Prostate gland (tissue), 2 donors: ENCODE data around the gene MRM3. TPM values are rescaled to one million over a fixed set of nuclear protein-coding genes. Genes with fewer than 3 reads are reported as not detected.

ENCODE experiments used
- DNase-seq: peaks from one replicate; pipeline ENCODE4 v3.0.0-alpha.2; 2019; ENCODE audit warnings: low spot score
- H3K27ac ChIP-seq, 2 donors: fragments of 200-600 bp; sonication (generic); 2 replicates each; pipeline ENCODE4 v1.5.1; 2017 to 2019
- H3K27me3 ChIP-seq: fragments of 200-600 bp; sonication (generic); replicated peaks from 2 replicates; pipeline ENCODE4 v1.5.1; 2019; ENCODE audit not compliant: insufficient read depth
- H3K36me3 ChIP-seq, 2 donors: fragments of 200-600 bp; sonication (generic); 1 replicate in 1 of 2; 2 replicates in 1 of 2; pipeline versions ENCODE4 v1.5.1 to v1.8.1; 2017 to 2019
- H3K4me1 ChIP-seq: fragments of 200-600 bp; sonication (generic); replicated peaks from 2 replicates; pipeline ENCODE4 v1.5.1; 2019
- H3K4me3 ChIP-seq, 2 donors: fragments of 200-600 bp; sonication (generic); 2 replicates each; pipeline ENCODE4 v1.5.1; 2017 to 2019
- H3K9me3 ChIP-seq: fragments of 200-600 bp; sonication (generic); 2 replicates; pipeline ENCODE4 v1.5.1; 2017
- POLR2A ChIP-seq: fragments of 450-650 bp; IDR thresholded peaks from one replicate; pipeline ENCODE4 v1.6.1; 2016; ENCODE audit warnings: antibody characterized with exemption, mild to moderate bottlenecking
- POLR2AphosphoS5 ChIP-seq: sonication (generic); formaldehyde crosslinking; IDR thresholded peaks from one replicate; pipeline ENCODE4 v1.6.1; 2017; ENCODE audit warnings: antibody characterized with exemption
- WGBS: methylation state at CpG from one replicate; pipeline ENCODE4 v1.1.5; 2018; 5-methylcytosine and 5-hydroxymethylcytosine counted together
- intact Hi-C: fragments of 100-400 bp; cut with DNase I; formaldehyde crosslinking; loops from one replicate; pipeline ENCODE4 v1.14.2; 2022
- total RNA-seq, 2 donors: library from RNA; depleted of rRNA; stranded (reverse); fragments of >200 nt; gene quantifications; one replicate each; pipeline ENCODE4 v1.1.0, GENCODE V29; 2016
- TF ChIP-seq, protein P1 (sequence below), 4 experiments: fragments of 200-600 bp in 2 of 4; fragments of 450-650 bp in 2 of 4; sonication (generic) in 2 of 4; IDR thresholded peaks; 1 replicate in 3 of 4; 2 replicates in 1 of 4; pipeline ENCODE4 v1.5.1; 2016 to 2019; ENCODE audit warnings: antibody characterized with exemption in 4 of 4, mild to moderate bottlenecking in 2 of 4, moderate library complexity in 2 of 4

The MRM3 gene
- total RNA-seq, 2 donors from 2014 or later = 15.1 to 22.3 TPM

DNA sequence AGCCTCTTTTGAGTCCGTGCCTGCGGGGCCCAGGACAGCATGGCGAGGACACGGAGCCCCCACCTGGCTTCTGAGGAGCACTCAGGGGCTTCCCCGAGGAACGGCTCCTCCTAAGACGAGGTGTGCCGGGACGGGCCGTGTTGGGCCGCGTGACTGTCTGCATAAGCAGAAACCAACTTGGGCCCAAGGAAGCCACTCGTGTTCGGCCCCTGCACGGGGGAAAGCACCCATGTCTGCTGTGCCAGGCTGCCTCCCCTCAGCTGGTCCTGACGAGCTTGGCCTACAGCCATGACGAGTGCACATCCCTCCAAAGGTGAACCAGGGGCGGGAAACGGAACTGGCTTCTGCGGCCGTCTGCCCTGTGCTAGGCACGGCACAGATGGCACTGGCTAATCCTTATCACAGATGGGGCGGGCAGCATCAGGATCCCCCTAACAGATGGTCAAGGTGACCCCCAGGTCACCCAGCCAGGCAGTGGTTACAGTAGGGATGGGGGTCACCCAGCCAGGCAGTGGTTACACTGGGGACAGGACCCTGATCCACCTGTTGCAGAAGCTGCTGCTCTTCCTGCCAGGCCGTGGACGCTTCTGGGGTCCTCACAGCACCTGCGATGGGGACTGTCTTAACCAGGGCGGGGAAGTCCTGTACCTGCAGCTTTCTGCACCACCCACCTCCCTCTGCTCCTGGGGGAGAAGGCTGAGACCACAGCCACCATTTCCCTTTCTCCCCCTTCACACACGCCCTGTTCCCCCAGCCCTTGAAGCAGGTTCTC is 25.6 kb downstream of the MRM3 start:
- no peaks in the 10 kb centered on the region for H3K27me3 ChIP-seq
- 86% methylated on average over 21 of the region's 28 CpGs for WGBS
- no peak overlapping the region for H3K4me3 ChIP-seq
- no peak for DNase-seq
- intact Hi-C loops = no loop called here
- no peaks in the 10 kb centered on the region for H3K4me1 ChIP-seq
- TF ChIP-seq, protein P1, sequence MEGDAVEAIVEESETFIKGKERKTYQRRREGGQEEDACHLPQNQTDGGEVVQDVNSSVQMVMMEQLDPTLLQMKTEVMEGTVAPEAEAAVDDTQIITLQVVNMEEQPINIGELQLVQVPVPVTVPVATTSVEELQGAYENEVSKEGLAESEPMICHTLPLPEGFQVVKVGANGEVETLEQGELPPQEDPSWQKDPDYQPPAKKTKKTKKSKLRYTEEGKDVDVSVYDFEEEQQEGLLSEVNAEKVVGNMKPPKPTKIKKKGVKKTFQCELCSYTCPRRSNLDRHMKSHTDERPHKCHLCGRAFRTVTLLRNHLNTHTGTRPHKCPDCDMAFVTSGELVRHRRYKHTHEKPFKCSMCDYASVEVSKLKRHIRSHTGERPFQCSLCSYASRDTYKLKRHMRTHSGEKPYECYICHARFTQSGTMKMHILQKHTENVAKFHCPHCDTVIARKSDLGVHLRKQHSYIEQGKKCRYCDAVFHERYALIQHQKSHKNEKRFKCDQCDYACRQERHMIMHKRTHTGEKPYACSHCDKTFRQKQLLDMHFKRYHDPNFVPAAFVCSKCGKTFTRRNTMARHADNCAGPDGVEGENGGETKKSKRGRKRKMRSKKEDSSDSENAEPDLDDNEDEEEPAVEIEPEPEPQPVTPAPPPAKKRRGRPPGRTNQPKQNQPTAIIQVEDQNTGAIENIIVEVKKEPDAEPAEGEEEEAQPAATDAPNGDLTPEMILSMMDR (IDR thresholded peaks at IDR 0.05) = no peak
- TF ChIP-seq POLR2A (no peak), POLR2AphosphoS5 (no peak)
- no peaks in the 10 kb centered on the region for H3K9me3 ChIP-seq
- no peak overlapping the region for H3K27ac ChIP-seq
- no peaks in the 10 kb centered on the region for H3K36me3 ChIP-seq

GRCh38 chr17:811051-811784 is 29.1 kb downstream of the MRM3 start:
- no peaks in the 10 kb centered on the region for H3K9me3 ChIP-seq
- WGBS = 72% methylated on average over 29 of the region's 29 CpGs
- no peaks in the 10 kb centered on the region for H3K4me1 ChIP-seq
- H3K4me3 ChIP-seq = no peak overlapping the region
- intact Hi-C loops = no loop called here
- H3K27me3 ChIP-seq = no peaks in the 10 kb centered on the region
- TF ChIP-seq, protein P1 (IDR thresholded peaks at IDR 0.05) = no peak
- TF ChIP-seq POLR2A = no peak
- TF ChIP-seq POLR2AphosphoS5 = no peak
- no peaks in the 10 kb centered on the region for H3K36me3 ChIP-seq
- no peak overlapping the region for H3K27ac ChIP-seq
- DNase-seq = no peak

DNA sequence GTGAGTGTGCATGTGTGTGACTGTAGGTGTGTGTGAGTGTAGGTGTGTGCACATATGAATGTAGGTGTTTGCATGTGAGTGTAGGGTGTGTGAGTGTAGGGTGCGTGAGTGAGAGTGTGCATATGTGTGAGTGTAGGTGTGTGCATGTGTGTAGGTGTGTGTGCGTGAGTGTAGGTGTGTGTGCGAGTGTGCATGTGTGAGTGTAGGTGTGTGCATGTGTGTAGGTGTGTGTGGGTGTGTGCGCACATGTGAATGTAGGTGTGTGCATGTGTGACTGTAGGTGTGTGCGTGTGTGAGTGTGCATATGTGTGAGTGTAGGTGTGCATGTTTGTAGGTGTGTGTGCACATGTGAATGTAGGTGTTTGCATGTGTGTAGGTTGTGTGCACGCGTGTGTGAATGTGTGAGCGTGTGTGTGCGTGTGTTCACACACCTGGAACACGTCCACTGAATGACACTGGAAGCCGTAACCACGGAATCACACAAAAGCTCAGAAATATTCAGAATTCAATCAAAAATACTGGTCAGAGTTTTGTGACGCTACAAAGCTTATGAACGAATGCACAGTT is 30.6 kb downstream of the MRM3 start:
- H3K27ac ChIP-seq = no peak overlapping the region
- DNase-seq = no peak
- H3K4me1 ChIP-seq = no peaks in the 10 kb centered on the region
- H3K4me3 ChIP-seq = no peak overlapping the region
- no peaks in the 10 kb centered on the region for H3K27me3 ChIP-seq
- 92% methylated on average over 14 of the region's 14 CpGs for WGBS
- H3K9me3 ChIP-seq = no peaks in the 10 kb centered on the region
- intact Hi-C loops = no loop called here
- no peaks in the 10 kb centered on the region for H3K36me3 ChIP-seq
- TF ChIP-seq POLR2AphosphoS5 = no peak
- no peak for TF ChIP-seq POLR2A
- TF ChIP-seq, protein P1 (IDR thresholded peaks at IDR 0.05) = no peak

DNA sequence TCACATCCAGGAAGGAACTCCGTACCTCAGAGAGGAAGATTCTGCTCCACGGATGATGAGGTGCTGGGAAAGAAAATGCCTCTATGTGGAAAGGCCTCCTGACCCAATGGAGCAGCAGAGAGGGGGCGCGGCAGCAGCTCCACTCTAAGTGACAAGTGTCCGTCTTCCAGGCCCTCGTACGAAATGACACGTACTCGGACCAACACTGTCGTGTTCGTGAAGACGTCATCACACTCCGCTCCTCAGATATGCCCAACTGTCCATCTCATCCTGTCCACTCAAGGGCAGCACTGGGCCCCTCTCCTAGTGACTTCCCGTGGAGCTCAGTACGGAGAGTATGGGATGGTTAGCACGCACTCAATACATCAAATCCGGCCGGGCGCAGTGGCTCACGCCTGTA is 32.2 kb downstream of the MRM3 start:
- Histone ChIP-seq H3K27me3 (no peaks in the 10 kb centered on the region), H3K36me3 (no peaks in the 10 kb centered on the region), H3K9me3 (no peaks in the 10 kb centered on the region), H3K27ac (no peak overlapping the region), H3K4me3 (no peak overlapping the region), H3K4me1 (no peaks in the 10 kb centered on the region)
- TF ChIP-seq POLR2A = no peak
- no peak for TF ChIP-seq POLR2AphosphoS5
- 90% methylated on average over 20 of the region's 20 CpGs for WGBS
- no peak for DNase-seq
- intact Hi-C loops = no loop called here

- Histone ChIP-seq H3K27ac (no peak overlapping the region), H3K27me3 (no peaks in the 10 kb centered on the region), H3K4me1 (no peaks in the 10 kb centered on the region), H3K36me3 (no peaks in the 10 kb centered on the region), H3K9me3 (no peaks in the 10 kb centered on the region), H3K4me3 (no peak overlapping the region)
- DNase-seq = no peak
- 94% methylated on average over 19 of the region's 19 CpGs for WGBS
- TF ChIP-seq POLR2A (no peak), POLR2AphosphoS5 (no peak)
- TF ChIP-seq, protein P1 (IDR thresholded peaks at IDR 0.05) = no peak
- intact Hi-C loops = no loop called here
Observed at GRCh38 chr17:819251-819650, 37.1 kb downstream of the MRM3 start.
